Putamen (tissue), 1 donor: ENCODE results near the gene GALNT16.
"Not testable (repeated sequence)": the region's sequence is repeated elsewhere in the genome, so short reads cannot be mapped to it uniquely, and the experiment has no call there.

Experiments
- DNase-seq: peaks from one replicate; pipeline ENCODE4 v3.0.0-alpha.2; 2016; ENCODE audit warnings: low spot score

The GALNT16 gene

GRCh38 chr14:69259527-69260189 is at the start of gene GALNT16:
Gene GALNT16, plus strand, starts transcription at chr14:69260158. Its CDS starts 133 bp downstream, at chr14:69260291.
- no peak for DNase-seq

GRCh38 chr14:69214393-69214792 is 45.6 kb upstream of the GALNT16 start:
- DNase-seq: no peak

- DNase-seq: not testable (repeated sequence)
These were observed 42.3 kb upstream of the GALNT16 start for GRCh38 chr14:69217663-69218062.

GRCh38 chr14:69224946-69225345 is 35.0 kb upstream of the GALNT16 start:
- DNase-seq: no peak

- no peak for DNase-seq
These were observed 33.8 kb upstream of the GALNT16 start for GRCh38 chr14:69226178-69226577.

- no peak for DNase-seq
These were observed 33.2 kb upstream of the GALNT16 start for GRCh38 chr14:69226736-69227135.

GRCh38 chr14:69231486-69231885 is 28.5 kb upstream of the GALNT16 start:
- no peak for DNase-seq

- no peak for DNase-seq
These were observed 27.6 kb upstream of the GALNT16 start for GRCh38 chr14:69232388-69232787.

GRCh38 chr14:69234106-69234505 is 25.9 kb upstream of the GALNT16 start:
- no peak for DNase-seq

- no peak for DNase-seq
These were observed 24.2 kb upstream of the GALNT16 start for GRCh38 chr14:69235708-69236107.

- no peak for DNase-seq
These were observed 22.8 kb upstream of the GALNT16 start for GRCh38 chr14:69237142-69237541.

- no peak for DNase-seq
These were observed 22.4 kb upstream of the GALNT16 start for GRCh38 chr14:69237584-69237983.

- no peak for DNase-seq
These were observed 21.1 kb upstream of the GALNT16 start for GRCh38 chr14:69238883-69239282.

GRCh38 chr14:69240527-69241173 is 19.3 kb upstream of the GALNT16 start:
- DNase-seq: no peak

GRCh38 chr14:69241577-69241976 is 18.4 kb upstream of the GALNT16 start:
- no peak for DNase-seq

- peak; percentile 53 for DNase-seq
These were observed 17.4 kb upstream of the GALNT16 start for GRCh38 chr14:69242311-69243224.

- no peak for DNase-seq
These were observed 15.0 kb upstream of the GALNT16 start for GRCh38 chr14:69244946-69245345.

- no peak for DNase-seq
These were observed 13.6 kb upstream of the GALNT16 start for GRCh38 chr14:69246331-69246730.

- DNase-seq: no peak
These were observed 12.1 kb upstream of the GALNT16 start for GRCh38 chr14:69247676-69248440.

GRCh38 chr14:69249603-69250002 is 10.4 kb upstream of the GALNT16 start:
- no peak for DNase-seq

- no peak for DNase-seq
These were observed 7.1 kb upstream of the GALNT16 start for GRCh38 chr14:69252851-69253250.

GRCh38 chr14:69259168-69259526 is 811 bp upstream of the GALNT16 start:
- DNase-seq: no peak
